DMS114 treated with DMSO at 0.1 percent for 48 hours (cell line): Measurements from ENCODE around the gene UCK2.

ENCODE experiments used
- DNase-seq: peaks from one replicate; lab custom pipeline; 2025; ENCODE audit not compliant: unreplicated experiment; lab: John Stamatoyannopoulos, UW

UCK2 gene

DNA sequence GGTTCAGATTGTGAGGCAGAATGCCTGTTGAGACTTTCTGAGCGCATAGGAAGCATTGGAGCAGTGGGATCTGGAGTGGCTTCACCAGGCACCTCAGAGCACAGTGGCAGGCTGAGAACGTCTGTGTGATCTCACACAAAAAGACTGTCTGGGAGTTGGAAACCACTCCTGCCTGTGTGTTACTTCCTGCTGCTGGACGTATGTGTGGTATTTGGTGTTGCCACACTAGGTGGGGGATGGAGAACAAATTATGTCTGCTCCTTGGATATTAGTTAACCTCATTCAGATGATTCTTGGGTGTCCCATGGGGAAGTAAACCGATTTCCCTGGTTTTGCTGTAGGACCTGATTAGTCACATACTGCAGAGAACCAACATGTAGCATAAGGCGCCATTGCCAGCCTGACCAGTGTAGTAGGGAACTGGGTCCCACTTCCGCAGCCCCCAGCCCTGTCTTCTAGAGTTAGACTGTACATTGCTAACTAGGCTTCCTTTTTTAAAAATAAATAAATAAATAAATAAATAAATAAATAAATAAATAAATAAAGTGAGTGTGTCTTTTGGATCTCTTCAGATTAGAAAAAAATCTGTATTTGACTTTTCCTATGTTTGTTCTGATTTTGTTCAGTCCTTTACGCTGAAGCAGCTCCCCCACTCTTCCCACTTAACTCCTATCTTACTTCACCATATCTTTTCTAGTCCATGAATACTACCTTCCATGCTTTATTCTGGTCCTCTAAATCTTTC, 26.9 kb downstream of the UCK2 start:
- no peak for DNase-seq

DNA sequence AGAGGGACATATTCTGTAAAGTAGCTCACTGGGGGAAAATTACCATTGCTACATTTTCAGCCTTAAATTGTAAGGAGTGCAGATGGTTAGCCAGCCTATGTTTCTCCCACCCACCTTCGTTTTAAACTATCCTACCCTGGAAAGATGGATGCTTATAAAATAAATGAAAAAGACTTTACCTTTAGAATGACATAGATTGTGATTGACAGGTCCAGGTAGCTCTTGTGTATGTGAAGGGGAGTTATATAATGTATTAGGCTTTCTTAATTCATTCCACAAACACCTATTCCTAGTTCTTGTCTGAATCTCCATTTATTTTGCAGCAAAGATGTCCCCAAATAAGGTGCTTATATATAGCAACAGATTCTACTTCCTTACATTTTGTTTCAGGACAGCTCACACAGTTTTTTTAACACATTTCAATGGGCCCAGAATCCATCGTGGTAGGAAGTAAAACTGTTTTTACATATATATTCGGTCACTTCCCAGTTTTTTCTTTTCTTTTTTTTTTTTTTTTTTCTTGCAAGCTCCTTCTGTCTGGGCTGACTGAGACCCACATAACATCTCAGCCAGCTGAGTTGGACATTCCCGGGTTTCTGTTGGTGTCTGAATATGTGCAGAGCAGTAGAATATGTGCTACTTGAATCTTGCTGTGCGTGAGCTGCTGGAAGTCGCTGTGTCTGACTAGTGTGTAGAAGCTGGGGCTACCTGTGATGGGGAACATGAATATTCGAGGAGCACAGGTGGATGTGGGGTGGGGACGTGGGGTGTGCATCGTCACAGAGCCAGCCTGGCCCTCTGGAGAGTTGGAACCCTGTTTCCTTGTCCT, 27.8 kb downstream of the UCK2 start:
- no peak for DNase-seq

DNA sequence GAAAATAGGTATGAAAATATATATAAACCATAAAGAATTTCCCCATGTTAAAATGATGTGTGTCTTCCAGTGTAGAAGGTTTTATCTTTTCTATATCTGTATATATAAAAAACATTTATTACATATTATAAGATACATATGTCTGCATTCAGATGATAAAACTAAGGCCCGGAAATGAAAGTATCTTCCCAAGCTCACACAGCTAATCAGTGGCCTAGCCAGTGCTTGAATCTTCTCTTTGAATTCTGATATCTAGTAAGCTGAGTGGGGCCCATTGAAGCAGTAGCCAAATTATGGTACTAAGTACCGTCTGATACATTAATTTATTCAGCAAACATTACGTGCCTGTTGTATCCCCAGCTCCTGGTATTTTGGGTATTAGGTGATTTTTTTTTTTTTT, 28.6 kb downstream of the UCK2 start:
- no peak for DNase-seq

DNA sequence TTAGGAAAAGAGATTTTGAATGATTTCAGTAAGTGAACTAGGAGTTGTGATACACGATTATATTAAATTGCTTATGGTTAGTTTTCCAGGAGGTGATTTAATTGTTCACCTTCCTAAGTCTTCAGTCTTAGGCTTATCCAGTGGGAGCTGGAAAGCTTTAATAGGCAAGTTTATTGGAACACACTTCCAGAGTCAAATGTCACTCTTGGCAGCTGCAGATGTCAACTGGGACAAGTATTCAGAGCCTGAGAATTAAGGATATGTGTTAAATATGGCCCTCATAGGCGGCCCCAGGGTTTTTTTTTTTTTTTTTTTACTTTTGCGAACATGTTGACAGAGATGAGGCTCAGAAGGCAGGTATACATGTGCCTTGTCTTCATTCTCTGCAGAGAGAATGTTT, 29.2 kb downstream of the UCK2 start:
- DNase-seq, result no peak

DNA sequence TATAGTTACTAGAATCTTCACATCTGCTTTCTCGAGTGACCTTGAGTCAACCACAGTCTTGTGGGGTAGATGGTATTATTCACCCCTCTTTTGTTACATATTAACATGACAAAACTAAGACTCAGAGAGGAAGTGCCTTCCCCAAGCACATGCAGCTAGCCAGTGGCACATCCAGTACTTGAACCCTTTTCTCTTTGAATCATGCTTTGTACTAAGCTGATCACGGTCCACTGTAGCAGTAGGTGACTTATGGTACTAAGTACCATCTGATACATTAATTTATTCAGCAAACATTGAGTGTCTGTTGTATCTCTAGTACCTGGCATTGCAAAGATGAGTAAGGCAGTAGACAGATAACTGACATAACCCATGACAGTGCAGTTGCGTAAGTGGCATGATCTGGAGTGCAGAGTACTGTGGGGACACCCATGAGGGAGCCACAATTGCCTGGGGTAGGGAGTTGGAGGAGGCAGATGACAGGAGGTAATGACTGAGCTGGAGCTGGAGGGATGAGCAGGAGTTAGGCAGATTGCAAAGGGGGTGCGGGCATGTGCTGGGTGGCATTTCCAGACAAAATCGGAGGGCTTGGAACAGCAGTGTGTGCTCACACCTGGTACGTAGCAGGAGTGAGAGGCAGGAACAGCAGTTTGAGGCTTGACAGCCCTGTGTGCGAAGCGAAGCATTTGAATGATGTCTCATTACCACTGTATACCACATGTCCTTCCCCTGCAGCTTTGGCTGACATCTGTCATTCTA, 29.8 kb downstream of the UCK2 start:
- no peak for DNase-seq

DNA sequence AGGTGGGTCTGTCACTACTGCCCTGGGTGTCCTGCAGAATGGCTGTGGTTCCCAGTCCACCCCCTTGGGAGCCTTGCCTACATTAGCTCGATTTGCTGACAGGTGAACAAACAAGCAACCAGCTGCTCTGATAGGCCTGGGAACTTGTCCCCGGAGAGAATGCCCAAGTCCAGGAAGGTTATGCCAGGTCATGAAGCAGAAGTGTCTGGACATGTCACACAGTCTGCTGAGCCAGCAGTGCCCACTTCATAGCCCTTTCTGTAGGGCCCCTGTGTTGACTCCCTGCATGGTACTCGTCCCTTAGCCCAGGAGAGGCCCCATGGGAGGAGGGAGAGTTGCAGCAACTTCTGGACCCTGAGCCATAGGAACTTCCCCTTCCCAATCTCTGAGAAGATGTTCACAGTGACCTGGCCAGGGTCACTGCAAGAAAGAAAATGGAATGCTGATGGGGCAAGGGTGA, 31.0 kb downstream of the UCK2 start:
- no peak for DNase-seq

DNA sequence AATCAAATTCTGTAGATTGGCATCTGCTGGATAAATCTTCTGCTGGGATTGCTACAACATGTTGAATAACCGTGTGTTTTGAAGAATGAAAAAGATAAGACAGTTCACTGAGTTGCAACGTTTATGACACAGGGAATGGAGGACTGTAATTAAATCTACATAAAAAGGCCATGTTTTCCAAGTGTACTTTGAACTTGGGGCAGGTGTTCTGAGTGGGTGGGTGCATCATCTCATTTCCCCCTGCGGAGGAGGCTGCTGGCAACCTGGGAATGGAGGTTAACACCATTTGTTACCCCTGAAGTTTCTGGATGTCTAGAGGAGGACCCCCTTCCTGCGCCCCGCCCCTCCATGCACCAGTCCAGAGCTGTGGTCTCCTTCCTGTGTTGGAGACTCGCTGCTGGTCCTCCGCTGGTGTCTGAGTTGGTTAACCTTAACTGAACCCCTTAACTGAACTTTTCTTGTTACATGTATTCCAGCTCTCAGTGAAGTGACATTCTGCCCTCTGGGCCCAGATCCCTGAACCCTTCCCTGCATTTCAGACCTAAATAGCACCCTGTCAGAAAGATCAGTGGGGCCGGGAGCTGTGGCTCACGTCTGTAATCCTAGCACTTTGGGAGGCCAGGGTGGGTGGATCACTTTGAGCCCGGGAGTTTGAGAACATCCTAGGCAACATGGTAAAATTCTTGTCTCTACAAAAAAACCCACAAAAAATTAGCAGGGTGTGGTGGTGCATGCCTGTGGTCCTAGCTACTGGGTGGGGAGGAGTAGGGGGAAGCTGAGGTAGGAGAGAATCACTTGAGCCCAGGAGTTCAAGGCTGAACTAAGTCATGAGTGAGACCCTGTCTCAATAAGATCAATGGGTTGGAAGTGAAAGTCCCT, 31.8 kb downstream of the UCK2 start:
- no peak for DNase-seq

DNA sequence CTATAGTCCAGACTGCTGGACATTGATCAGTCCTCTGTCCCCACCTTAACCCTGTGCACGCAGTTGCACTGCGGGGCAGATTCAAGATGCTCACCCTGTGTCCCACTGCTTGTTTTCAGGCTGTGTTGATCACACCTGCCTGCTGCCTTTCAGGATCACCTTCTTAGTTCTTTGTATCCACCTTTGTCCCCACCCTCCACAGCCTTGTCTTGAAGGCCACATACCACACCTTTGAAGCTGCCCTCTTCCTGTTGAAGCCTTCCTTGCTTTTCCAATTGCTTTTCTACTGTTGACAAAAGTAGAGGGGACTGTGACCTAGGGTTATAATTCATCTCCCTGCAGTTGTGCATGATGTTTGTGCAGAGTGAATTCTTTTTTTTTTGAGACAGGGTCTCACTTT, 32.7 kb downstream of the UCK2 start:
- no peak for DNase-seq

DNA sequence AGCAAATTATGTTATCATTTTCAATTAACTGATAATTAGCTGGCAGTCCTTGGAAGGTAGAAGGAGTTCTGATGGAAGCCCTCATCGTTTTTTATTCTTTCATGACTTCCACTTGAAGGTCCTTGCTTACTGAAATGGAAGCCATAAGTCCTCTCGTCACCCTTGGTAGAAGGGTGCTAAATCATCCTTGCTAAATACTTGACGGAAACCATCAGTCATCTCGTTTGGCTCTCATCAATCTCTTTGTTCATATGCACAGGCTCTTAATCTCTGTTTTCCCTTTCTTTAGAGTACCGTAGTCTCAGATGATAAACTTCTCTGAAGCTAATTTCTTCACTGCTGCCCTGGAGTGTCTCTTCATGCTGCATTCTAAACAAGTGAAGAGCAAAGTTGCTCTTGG, 34.5 kb downstream of the UCK2 start:
- DNase-seq, result no peak

DNA sequence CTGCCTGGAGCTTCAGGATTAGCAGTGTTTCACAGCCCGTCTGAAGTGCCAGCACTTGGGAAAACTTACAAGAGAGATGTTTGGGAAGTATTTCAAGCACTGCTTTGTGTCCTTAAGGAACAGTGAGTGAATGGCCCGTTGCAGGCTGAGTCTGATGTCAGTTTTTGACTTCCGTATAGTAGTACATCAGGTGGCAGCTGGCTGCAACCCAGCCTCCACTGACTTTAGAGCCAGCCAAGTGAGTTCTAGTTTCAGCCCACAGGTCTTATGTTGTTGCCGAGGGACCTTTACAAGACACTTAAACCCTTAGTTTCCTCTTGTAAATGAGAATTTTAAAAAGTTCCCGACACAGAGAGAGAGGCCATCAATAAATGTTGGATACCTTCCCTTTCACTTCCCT, 35.0 kb downstream of the UCK2 start:
- DNase-seq, result no peak

DNA sequence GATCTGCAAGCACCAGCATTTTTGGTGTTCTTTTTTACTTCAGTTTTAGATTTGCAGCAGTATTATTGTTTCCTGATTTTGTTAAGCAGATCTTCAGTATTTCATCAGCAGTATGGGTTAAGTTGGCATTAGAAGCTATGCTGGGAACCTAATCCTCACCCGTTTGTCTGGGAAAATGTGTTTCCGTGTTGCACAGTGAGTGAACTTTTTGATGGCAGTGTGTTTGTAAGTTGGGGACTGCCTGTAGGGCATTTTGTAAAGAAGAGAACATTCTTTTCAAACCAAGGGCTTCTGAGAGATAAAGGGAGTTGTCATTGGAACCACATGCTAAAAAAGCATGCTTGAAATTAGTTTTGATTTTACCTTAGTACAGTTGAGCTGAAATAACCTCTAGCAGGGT, 35.9 kb downstream of the UCK2 start:
- DNase-seq, result no peak

DNA sequence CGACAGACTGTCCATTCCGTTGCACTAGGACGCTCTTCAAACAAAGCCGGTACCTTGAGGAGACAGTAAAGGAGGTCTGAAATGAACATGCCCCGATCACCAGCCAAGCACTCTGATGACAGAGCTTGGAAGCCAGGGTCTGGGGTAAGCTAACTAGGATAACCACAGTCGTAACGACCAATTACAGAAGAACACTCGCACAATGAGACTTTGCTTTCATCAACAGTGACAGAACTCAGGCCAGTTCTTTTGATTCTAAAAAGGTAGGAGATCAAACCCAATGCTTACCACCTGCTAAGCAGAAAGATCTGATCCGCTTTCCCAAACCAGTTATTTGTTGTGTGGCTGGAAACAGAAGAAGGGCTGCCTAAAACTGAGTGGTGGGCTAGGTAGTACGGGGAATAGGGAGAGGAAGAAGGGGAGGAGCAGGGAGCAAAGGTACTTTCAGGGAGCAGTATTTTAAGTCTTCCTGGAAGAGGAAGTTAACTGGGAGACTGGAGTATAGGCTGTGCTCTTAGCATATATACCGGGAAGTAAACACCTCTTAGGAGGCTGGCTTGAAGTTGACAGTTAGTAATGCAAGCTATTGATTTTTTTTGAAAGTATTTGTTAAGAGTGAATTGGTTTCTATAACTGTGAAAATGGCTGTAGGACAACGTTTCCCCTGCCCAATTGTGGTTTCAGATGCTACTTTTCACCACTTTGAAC, 38.4 kb downstream of the UCK2 start:
- no peak for DNase-seq

DNA sequence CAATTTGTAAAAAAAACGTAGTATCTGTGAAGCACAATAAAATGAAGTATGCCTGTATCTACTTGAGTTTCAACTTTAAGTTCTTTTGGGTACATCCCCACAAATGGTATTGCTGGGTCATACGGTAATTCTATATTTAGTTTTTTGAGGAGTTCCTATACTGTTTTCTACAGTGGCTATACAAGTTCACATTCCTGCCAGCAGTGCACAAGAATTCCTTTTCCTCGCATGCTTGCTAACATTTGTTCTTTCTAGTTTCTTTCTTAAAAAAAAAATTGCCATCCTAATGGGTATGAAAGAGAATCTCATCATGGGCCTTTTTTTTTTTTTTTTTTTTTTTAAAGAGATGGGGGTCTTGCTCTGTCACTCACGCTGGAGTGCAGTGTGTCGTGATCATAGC, 41.9 kb downstream of the UCK2 start:
- DNase-seq, result no peak

DNA sequence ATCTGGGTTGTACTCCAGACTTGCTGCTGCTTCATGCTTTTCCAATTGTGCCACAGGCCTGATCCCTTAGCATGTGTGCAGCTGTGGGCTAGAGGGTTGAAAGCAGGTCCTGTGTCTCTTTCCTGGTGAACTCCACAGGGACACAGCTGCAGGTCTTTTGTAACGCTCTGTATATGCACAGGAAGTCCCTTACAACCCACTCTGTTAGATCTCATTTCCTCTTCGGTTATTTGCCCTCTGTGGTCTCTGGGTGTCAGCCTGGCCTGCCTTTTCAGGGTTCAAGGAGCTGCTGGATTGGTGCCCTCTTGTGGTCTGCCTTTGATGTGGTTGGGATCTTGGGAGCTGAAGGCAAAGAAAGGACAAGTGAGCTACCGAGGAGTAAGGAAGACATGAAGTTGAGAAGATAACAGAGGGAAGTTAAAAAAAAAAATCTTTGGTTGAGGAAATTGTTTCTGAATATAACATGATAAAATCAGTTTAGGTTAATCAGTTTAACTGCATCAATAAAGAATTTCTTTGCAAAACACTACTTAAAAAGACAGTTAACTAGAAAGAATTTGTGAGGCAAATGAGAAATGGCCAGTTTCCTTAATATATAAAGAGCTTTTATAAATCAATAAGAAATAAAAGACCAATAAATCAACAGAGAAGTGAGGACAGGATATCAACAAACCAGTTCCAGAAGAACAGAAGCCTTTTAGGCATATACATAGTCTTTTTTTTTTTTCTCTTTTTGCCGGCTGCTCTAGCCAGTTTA, 44.1 kb downstream of the UCK2 start:
- no peak for DNase-seq

DNA sequence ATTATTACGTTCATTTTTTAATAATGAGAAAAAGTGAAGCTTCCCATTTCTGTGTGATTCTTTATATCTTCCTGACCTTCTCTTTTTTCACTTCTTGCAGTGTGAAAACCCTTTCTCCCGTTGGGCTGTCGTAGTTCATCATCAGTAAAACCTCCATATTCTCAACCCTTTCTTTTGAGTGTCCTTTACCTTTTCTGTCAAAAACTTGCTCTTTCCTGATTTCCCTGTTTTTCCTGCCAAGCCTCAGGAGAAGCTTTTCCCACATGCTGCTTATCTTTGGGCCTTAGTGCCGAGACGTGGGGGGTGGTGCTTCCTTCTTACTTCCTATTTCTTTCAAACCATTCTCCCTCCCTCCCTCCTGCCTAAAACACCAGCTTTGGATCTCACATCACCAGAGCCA, 46.1 kb downstream of the UCK2 start:
- DNase-seq, result no peak

DNA sequence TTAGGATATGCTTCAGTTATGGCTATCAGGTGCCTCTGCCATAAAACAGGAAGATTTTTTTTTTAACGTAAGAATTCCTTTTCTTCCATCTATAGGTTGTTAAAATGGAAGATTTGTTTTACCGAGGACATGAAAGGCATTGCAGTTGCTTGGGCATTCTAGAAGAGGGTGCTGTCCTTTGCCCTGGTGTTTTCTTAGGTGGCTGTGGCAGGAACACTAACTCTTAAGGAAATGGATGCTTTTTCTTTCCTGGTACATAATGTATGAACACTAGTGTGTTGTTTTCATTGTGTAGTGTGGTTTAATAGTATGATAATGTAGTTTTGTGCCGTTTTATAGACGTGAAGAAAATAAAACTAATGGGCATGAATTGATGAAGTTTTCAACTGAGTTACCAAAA, 47.2 kb downstream of the UCK2 start:
- DNase-seq, result no peak

DNA sequence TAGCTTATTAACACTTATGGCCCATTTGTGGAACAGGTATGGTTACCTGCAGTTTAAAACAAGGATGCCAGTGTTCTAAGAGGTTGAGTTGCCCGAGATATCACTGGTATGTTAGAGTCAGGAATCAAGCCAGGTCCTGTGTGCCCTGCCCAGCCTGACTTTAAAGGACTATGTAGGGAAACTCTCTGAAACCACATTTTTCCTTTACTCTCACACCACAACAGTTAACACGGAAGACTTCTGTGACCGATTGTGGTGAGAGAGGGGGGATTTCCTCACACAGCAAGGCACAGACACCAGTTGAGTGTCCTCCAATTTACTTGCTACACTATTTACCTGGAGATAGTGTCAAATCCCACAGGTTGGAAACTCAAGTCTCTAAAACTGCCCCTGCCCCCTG, 47.8 kb downstream of the UCK2 start:
- DNase-seq, result no peak

DNA sequence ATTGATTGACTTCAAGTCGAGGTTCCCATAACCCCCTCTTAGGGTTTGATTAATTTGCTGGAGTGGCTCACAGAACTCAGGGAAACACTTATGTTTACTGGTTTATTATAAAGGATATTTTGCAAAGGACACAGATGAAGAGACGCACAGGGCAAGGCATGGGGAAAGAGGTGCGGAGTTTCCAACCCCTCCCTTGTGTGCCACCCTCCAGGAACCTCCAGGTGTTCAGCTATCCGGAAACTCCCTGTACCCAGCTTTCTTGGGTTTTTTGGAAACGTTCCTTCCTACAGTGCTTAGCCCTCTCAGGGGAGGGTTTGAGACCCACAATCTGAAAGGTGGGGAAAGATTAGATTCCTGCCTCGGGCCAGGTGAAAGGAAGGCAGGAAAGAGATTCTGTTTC, 48.2 kb downstream of the UCK2 start:
- DNase-seq, result no peak

DNA sequence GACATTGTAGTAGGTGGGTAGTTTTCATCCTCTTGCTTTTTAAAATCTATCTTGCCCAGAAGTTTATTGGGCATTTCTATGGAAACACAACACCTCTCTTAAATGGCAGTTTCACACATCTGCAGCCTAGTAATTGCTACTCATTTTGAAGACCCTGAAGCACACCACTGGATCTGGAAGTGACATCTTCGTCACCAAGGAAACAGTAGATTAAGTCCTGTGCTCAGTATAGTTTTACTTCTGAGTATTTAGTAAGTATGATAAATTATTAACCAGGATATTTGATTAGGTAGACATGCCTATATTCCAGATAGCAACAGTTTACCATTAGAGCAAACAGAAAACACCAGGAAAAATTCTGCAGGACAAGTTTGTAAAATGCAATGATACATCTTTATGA, 48.7 kb downstream of the UCK2 start:
- DNase-seq, result no peak

DNA sequence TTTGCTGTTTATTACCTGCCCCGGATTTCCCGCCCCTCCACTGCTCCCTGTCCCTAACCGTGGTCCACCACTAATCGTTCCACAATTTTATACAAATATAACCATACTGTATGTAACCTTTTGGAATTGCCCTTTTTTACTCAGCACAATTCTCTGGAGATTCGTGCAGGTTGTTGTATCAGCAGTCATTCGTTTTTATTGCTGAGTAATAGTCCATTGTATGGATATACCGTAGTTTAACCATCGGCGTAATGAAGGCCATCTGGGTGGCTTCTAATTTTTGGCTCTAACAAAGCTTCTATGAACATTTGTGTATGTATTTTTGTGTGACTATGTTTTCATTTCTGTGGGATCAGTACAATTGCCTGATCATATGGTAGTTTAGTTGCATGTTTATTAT, 50.0 kb downstream of the UCK2 start:
- no peak for DNase-seq
